ENCODE data around the gene ZNF414.

The ZNF414 gene

DNA sequence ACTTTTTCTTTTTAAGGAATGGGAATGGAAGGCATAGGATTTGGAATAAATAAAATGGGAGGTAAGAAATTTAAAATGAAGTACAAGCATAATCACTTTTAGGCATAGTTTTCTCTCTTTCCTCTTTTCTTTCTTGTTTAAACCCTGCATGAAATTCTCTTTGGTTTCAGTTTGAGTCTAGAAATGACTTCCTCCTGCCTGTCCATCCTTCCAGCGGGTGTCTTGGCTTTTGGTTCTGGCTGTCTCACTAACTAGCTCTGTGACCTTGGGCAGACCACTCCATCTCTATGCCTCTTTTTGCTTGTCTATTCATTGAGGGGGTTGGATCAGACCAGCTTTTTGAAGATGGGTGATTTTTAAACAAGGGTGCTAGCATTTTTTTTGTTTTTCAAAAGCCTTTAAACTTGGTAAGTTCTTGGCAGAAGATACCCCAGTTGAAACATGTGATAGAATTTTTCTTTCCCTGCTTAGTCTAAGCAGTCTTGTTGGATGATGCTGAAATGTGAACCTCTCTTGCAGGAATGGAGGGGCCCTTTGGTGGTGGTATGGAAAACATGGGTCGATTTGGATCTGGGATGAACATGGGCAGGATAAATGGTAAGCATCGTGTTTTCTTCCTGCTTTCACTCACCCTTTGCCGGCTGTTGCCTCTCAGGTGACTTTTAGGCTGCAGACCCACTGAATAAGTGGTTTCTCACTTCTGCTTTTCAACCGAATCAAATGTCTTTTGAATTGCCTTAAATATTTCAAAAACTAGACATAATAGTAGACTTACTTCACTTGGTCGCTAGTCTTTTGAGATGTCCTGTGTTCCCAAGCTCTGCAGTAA lies 40.1 kb downstream of the ZNF414 start:
- H3K27me3 Mint-ChIP-seq: no peaks in the 10 kb centered on the region
- peaks cover 80% of the 10 kb centered on the region for H3K36me3 Mint-ChIP-seq (ENCODE audit: low read depth)
- DNase-seq (no peak), ATAC-seq (no peak)
- peak overlapping the region; percentile 68 for H3K27ac Mint-ChIP-seq
- H3K4me1 Mint-ChIP-seq: peaks cover 56% of the 10 kb centered on the region
- H3K4me3 Mint-ChIP-seq: no peak overlapping the region
- no peaks in the 10 kb centered on the region for H3K9me3 Mint-ChIP-seq

DNA sequence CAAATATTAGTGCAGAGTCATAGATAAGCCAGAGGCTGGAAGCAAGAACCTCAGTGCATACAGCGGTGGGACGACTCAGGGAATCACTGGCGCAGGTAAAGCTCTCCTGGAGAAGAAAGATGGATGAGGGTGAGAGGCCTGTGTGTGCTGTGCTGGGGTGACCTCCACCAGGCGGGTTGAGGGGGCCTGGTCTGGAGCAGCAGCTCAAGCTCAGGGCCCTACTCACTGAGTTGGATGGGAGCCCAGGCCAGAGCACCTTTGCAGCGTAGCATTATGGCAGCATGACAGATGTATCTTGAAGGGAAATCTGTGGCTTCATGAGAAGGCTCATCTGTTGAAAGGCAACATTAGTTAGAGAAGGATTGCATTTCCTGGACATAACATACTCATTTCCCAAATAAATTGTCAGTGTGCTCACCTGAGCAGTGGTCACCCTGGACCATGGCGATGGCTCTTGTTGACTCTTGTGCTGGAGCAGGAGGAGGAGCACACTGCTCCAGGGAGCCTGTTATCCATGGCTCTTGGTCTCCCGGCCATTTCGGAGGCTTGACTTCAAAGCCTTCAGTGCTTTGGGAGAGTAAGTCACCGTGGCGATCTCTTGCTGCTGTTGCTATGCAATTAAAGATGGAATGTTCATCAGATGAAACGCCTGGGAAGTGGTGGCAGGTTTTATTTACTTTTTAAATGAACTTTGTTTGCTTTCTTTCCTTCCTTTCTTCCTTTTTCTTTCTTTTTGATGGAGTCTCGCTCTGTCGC lies 44.2 kb downstream of the ZNF414 start:
- Mint-ChIP-seq H3K4me1 (peaks cover 22% of the 10 kb centered on the region), H3K27me3 (no peaks in the 10 kb centered on the region), H3K4me3 (no peak overlapping the region), H3K9me3 (no peaks in the 10 kb centered on the region), H3K36me3 (ENCODE audit: low read depth) (peaks cover 83% of the 10 kb centered on the region), H3K27ac (peak overlapping the region; percentile 7)
- ATAC-seq (no peak), DNase-seq (no peak)

DNA sequence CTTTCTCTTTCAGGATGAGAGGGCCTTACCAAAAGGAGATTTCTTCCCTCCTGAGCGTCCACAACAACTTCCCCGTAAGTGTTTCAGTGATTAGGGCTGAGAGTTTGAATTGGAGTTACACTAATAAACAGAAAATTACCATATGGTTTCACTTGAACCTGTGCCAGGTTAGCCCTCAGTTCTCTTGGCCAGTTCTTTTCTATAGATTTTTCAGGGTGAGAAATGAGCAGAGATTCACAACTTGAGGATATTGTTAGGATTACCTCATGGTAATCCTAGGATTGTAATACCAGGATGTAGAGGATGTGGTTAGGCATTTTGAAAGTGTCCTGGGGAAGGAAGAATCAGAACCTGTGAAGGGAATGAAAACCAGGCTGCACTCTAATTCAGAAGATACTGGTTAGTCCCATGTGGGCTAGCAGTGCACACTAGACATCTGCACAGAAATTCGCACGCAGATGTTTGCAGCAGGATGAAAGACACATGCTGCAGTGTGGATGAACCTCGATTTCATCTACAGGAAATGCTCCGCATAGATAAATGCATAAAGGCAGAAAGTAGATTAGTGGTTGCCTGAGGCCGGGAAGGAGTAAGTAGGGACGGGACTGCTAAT lies 45.1 kb downstream of the ZNF414 start:
- ATAC-seq: no peak
- Mint-ChIP-seq H3K27ac (no peak overlapping the region), H3K36me3 (ENCODE audit: low read depth) (peaks cover 85% of the 10 kb centered on the region), H3K4me1 (peaks cover 16% of the 10 kb centered on the region), H3K27me3 (no peaks in the 10 kb centered on the region), H3K9me3 (no peaks in the 10 kb centered on the region), H3K4me3 (no peak overlapping the region)
- no peak for DNase-seq

DNA sequence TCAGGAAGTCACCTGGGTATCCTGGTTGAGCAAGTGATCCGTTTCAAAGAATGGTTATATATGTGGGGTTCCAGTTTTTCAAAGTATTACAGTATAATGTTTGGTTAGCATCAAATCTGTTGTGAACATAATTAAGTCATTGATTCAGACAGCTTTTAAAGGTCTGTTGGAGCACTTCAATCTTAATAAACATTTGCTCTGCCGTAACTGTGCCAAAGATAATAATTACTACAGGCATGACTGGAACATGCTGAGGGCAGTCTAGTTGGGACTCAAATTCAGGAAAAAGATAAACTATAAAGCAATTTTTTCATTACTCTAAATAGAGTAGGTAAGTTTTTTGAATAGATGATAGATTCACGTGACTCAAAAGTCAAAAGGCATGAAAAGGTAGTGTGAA lies 45.8 kb downstream of the ZNF414 start:
- Mint-ChIP-seq H3K4me3 (no peak overlapping the region), H3K4me1 (peaks cover 9% of the 10 kb centered on the region), H3K36me3 (ENCODE audit: low read depth) (peaks cover 85% of the 10 kb centered on the region), H3K9me3 (no peaks in the 10 kb centered on the region), H3K27ac (no peak overlapping the region), H3K27me3 (no peaks in the 10 kb centered on the region)
- ATAC-seq (no peak), DNase-seq (no peak)

DNA sequence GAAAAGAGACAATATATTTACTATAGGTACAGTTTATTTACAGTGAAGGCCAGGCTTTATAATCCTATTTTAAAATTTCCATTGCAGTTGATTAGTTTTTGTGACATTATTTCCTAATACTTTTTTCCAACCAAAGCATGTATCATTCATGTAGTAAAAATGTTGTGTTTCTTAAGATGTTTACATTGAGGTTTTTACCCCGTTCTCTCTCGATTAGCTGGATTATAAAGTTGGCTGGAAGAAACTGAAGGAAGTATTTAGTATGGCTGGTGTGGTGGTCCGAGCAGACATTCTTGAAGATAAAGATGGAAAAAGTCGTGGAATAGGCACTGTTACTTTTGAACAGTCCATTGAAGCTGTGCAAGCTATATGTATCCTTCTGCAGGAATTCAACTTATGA lies 47.9 kb downstream of the ZNF414 start:
- ATAC-seq: no peak
- no peak overlapping the region for H3K27ac Mint-ChIP-seq

DNA sequence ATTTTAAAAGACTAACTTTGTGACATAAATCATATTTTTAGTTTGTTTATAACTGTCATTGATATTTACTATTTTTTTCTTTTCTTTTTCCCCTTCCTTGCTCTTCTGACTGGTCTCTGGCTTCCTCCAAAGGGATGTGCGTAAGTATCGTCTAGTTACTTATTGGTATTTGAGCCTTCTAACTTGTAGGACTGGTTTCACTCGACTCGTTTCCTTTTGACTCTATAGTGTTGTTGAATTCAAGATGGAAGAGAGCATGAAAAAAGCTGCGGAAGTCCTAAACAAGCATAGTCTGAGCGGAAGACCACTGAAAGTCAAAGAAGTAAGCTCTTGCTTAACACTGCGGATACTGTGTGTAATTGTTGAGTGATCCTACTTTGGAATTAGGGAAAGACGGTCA lies 50.6 kb downstream of the ZNF414 start:
- ATAC-seq (no peak), DNase-seq (no peak)
- no peak overlapping the region for H3K27ac Mint-ChIP-seq
- H3K36me3 Mint-ChIP-seq (ENCODE audit: low read depth): peaks cover 73% of the 10 kb centered on the region
- H3K27me3 Mint-ChIP-seq: no peaks in the 10 kb centered on the region
- no peaks in the 10 kb centered on the region for H3K9me3 Mint-ChIP-seq
- H3K4me1 Mint-ChIP-seq: peaks cover 28% of the 10 kb centered on the region
- H3K4me3 Mint-ChIP-seq: no peak overlapping the region

More for the DNA sequence above, 47.9 kb downstream of the ZNF414 start:
- Mint-ChIP-seq H3K4me1 (peaks cover 5% of the 10 kb centered on the region), H3K9me3 (no peaks in the 10 kb centered on the region), H3K27me3 (no peaks in the 10 kb centered on the region), H3K36me3 (ENCODE audit: low read depth) (peaks cover 87% of the 10 kb centered on the region), H3K4me3 (no peak overlapping the region)
- DNase-seq: no peak

DNA sequence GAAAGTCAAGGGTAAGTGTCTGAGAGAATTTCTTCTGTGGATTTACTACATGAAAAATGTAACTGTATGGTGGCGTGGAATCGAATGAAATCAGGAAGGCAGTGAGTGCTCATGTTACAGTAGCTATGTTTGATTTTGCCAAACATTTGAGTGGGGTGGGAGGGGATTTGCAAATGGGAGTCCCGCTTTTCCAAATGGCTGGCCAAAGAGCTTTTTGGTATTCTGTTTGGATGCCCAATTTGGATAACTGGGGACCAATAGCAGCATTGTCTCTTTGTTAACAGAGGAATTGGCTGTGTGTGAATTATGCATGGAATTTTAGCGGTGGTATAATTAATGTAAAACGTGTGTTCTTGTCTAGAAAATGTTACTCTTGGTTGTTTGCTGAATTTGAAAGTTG lies 51.4 kb downstream of the ZNF414 start:
- no peak for DNase-seq
- Mint-ChIP-seq H3K27me3 (no peaks in the 10 kb centered on the region), H3K36me3 (ENCODE audit: low read depth) (peaks cover 69% of the 10 kb centered on the region), H3K4me3 (no peak overlapping the region), H3K27ac (no peak overlapping the region), H3K9me3 (no peaks in the 10 kb centered on the region), H3K4me1 (peaks cover 35% of the 10 kb centered on the region)
- ATAC-seq: no peak

DNA sequence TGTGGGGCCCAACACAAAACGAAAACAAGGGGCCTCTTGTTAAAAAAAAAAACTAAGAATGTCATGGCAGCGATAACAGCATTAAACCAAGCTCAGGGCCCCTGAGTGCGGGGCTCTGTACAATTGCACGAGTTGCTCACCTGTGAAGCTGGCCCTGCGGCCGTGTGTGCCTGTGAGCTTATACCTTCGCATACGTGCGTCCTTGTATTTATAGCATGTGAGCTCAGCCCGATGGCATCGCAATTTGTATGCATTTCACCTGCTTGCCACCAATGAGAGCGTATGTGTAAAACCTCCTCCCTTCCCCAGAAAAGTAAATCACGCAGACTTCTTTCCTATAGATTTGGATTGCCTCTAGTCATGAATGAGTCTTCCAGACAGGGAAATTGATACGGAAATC lies 52.1 kb downstream of the ZNF414 start:
- DNase-seq (no peak), ATAC-seq (no peak)
- H3K27ac Mint-ChIP-seq: no peak overlapping the region
- H3K36me3 Mint-ChIP-seq (ENCODE audit: low read depth): peaks cover 69% of the 10 kb centered on the region
- no peaks in the 10 kb centered on the region for H3K27me3 Mint-ChIP-seq
- no peak overlapping the region for H3K4me3 Mint-ChIP-seq
- H3K9me3 Mint-ChIP-seq: no peaks in the 10 kb centered on the region
- H3K4me1 Mint-ChIP-seq: peaks cover 40% of the 10 kb centered on the region

DNA sequence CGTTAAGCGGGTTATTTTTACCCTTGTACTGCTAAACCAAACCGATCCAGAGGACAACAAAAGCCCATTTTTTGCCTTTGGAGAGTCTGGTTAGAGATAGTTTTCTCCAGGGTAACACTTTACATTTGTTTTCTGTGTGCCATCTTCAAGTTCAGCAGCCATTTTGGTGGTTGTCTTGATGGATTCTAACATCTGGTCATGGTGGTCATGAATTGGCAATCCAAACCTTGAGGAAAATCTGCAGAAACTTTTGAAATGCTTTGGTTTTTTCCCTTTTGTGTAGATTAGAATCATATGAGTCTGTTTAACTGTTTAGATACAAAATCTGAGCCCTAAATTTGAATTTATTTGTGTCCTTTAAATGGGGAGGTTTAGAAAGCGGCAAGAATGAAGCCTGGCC lies 52.6 kb downstream of the ZNF414 start:
- no peaks in the 10 kb centered on the region for H3K9me3 Mint-ChIP-seq
- no peak overlapping the region for H3K27ac Mint-ChIP-seq
- no peak overlapping the region for H3K4me3 Mint-ChIP-seq
- H3K27me3 Mint-ChIP-seq: no peaks in the 10 kb centered on the region
- peaks cover 45% of the 10 kb centered on the region for H3K4me1 Mint-ChIP-seq
- DNase-seq: no peak
- no peak for ATAC-seq
- peaks cover 71% of the 10 kb centered on the region for H3K36me3 Mint-ChIP-seq (ENCODE audit: low read depth)

DNA sequence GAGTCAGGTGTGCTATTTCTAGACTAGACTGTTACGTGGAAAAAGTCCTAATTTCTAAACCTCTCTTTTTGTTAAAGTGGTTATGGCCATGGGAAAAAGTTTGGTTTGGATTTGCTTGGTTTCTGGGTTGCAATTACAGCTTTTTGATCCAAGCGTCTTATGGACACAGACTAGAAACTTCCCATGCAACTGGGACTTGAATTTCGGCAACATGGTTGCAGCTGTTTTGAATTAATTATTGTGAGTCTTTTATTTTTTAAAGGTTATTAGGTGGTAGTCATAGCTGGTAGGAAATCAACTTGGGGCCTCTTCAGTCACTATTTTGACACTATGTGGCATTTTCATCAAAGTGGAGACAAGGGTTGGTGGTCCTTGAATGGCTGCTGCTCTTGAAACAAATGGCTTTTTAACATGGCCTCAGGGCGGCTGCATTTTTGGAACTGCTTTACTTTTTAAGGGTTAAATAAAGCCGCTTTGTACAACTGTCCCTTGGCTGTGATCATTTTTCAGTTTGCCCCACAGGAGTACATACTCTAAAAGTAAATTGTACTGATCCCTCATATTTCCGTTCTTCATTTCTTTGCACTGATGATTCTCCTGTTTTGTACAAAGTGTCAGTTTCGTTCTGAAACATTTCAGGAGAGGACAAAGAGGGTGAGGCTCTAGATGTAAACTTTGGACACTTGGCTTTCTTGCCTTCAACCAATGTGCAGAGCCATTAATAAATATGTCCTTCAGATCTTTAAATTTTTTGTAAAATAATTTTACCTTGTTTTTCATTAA lies 53.3 kb downstream of the ZNF414 start:
- no peak for ATAC-seq
- Mint-ChIP-seq H3K9me3 (no peaks in the 10 kb centered on the region), H3K27ac (peak overlapping the region; percentile 80), H3K36me3 (ENCODE audit: low read depth) (peaks cover 71% of the 10 kb centered on the region), H3K27me3 (no peaks in the 10 kb centered on the region), H3K4me1 (peaks cover 47% of the 10 kb centered on the region), H3K4me3 (no peak overlapping the region)
- no peak for DNase-seq

Data from activated naive CD8-positive, alpha-beta T cell treated with anti-CD3 and anti-CD28 coated beads, Interleukin-2, amount 50 U/mL, for 24 hours (primary cell).